Body of pancreas (tissue), 4 donors: ENCODE results near the gene CCDC81.

Source experiments
- POLR2A ChIP-seq, 3 donors: fragments of 450-650 bp; IDR thresholded peaks; one replicate each; pipeline ENCODE4 v1.6.1; 2016; ENCODE audit warnings: antibody characterized with exemption in 3 of 3, mild to moderate bottlenecking in 2 of 3
- TF ChIP-seq, protein P1 (sequence below), 7 experiments: fragments of 450-650 bp in 4 of 7; fragments of 200-600 bp in 3 of 7; sonication (generic) in 3 of 7; IDR thresholded peaks; one replicate each; pipeline ENCODE4 v1.5.1; 2016 to 2019; ENCODE audit warnings: antibody characterized with exemption in 7 of 7

DNA sequence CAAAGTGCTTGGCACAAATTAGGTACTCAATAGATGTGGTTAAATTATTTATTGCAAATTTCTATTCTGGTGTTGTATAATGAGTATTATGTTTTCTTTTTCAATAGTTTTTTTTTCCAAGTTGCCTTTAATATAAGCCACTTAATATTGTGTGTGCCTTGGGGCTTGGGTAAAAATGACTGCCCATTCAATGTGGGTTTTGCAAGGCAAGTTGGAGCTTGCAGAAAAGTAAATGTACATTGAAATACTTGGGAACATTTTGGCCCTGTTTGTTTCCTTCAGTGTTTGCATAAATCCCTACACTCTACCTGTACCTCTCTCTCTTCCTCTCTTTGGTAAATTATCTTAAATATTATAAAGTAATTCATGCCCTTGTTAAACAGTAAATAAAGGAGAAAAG is 2.1 kb upstream of the CCDC81 start:
- TF ChIP-seq POLR2A (IDR thresholded peaks at IDR 0.05), result no peak
- TF ChIP-seq, protein P1, sequence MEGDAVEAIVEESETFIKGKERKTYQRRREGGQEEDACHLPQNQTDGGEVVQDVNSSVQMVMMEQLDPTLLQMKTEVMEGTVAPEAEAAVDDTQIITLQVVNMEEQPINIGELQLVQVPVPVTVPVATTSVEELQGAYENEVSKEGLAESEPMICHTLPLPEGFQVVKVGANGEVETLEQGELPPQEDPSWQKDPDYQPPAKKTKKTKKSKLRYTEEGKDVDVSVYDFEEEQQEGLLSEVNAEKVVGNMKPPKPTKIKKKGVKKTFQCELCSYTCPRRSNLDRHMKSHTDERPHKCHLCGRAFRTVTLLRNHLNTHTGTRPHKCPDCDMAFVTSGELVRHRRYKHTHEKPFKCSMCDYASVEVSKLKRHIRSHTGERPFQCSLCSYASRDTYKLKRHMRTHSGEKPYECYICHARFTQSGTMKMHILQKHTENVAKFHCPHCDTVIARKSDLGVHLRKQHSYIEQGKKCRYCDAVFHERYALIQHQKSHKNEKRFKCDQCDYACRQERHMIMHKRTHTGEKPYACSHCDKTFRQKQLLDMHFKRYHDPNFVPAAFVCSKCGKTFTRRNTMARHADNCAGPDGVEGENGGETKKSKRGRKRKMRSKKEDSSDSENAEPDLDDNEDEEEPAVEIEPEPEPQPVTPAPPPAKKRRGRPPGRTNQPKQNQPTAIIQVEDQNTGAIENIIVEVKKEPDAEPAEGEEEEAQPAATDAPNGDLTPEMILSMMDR (IDR thresholded peaks at IDR 0.05), result no peak
